GM21381 (cell line): ENCODE data around the gene PHLDB3.
"Not testable (repeated sequence)": the region's sequence is repeated elsewhere in the genome, so short reads cannot be mapped to it uniquely, and the experiment has no call there.

ENCODE experiments used
- ATAC-seq: cut with Tn5 transposase; IDR thresholded peaks from one replicate; pipeline ENCODE4 v1.9.1; 2021; ENCODE audit warnings: mild to moderate bottlenecking, moderate library complexity; ENCODE audit not compliant: unreplicated experiment

The PHLDB3 gene

DNA sequence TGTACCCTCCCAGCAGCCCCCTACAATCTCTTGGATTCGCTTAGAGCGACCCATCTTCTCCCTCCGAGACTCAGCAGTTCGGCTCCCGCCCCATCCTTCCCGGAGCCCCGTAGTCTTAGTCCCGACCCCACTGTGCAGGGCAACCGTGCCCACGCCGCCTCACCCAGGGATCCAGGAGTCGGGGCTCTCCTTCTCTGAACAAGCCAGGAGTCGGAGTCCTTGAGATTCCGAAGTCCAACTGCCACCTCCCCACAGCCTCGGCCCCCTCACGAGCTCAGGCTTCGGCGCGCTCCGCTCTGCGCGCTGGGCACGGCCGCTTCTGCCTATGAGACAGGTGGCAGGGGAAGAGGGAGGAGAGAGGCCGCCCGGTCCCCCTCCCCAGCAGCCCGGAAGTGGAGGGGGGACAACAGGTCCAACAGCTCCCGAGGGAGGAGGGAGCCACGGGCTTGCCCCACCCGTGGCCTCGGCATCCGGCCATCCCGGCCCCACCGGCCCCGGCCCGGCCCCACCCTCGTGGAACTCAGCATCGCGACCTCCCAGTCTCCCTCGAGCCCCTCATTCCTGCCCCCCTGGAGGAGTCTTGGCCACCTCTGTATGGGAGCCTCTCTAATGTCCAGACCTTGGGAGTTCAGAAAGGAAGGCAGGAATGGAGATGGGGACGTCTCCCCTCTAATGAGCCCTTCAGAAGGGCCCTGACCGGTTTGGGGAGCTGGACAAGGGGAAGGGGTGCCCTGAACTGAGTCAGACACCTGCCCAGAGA, at the start of gene PHLDB3:
Gene PHLDB3 (minus strand): TSS at position 321 of the 760 bp plus-strand sequence. CDS start 628 bp downstream, outside the sequence.
- ATAC-seq = peak; percentile 16

- no peak for ATAC-seq
These were observed 49.1 kb upstream of the PHLDB3 start for GRCh38 chr19:43553656-43554055.

DNA sequence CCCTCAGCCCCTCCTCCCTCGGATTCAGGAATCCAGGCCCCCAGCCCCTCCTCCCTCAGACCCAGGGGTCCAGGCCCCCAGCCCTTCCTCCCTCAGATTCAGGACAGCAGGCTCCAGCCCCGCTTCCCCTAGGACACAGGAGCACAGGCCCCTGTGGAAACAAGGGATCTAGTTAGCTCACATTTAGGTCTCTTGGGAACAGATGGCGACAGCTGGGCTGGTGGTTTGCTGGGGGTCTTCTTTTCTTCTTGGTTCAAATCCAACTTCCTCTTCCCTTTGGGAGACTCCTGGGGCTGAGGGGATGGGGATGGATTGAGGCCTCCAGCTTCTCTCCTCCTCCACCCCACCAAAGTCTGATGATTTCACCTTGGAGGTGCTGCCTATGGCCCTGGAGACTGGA, 48.1 kb upstream of the PHLDB3 start:
- ATAC-seq = no peak

- ATAC-seq = no peak
These were observed 47.6 kb upstream of the PHLDB3 start for GRCh38 chr19:43552198-43552450.

- ATAC-seq = no peak
These were observed 47.1 kb upstream of the PHLDB3 start for GRCh38 chr19:43551399-43552197.

DNA sequence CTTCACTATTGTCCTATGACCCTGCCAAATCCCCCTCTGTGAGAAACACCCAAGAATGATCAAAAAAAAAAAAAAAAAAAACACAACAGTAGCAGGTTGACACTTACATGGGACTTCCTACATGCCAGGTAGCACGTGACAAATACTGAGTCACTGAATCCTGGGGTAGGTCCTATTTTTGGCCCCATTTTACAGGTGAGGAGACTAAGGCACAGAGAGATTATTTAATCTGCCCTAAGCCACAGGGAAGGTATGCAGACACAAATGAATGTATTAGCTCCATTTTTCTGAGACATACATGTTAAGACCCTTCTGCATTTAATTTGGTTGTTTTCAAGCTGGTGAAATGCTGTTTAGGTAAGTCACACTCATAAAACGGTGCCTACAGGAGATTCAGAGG, 44.2 kb upstream of the PHLDB3 start:
- ATAC-seq = no peak

- not testable (repeated sequence) for ATAC-seq
These were observed 43.4 kb upstream of the PHLDB3 start for GRCh38 chr19:43547926-43548325.

- ATAC-seq = no peak
These were observed 42.0 kb upstream of the PHLDB3 start for GRCh38 chr19:43546581-43546980.

DNA sequence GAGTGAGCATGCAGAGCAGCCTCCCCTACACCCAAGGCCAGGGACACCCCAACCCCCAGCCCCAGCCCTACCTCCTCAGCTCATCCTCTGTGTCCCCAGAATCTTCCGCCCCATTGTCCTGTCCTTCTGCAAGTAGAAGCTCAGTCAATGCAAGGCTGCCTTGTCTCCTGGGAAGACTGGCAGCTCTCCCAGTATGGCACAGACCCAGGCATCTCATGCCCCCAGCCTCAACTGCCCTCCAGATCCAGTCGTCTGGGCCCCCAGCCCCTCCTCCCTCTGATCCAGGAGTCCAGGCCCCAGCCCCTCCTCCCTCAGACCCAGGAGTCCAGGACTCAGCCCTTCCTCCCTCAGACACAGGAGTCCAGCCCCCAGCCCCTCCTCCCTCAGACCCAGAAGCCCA, 41.4 kb upstream of the PHLDB3 start:
- no peak for ATAC-seq

DNA sequence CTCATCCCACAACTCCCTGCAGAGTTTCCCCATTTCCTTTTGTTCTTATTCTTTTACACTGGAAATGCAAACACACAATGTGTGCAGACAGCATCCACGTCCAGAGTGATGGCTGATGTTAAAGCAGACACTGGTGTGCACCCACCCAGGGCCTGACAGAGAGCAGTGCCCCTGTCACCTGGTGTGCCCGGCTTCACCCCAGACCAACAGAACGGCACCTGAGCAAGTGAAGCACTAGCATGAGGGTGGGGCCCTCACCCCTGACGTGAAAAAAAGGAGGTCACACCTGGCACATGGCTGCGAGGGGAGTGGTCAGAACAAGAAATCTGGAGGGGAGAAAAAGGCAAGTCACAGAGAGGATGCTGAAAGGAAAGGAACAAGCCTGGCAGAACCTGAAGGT, 40.7 kb upstream of the PHLDB3 start:
- ATAC-seq = no peak

- no peak for ATAC-seq
These were observed 39.5 kb upstream of the PHLDB3 start for GRCh38 chr19:43544077-43544476.

- ATAC-seq = no peak
These were observed 37.5 kb upstream of the PHLDB3 start for GRCh38 chr19:43541920-43542650.

DNA sequence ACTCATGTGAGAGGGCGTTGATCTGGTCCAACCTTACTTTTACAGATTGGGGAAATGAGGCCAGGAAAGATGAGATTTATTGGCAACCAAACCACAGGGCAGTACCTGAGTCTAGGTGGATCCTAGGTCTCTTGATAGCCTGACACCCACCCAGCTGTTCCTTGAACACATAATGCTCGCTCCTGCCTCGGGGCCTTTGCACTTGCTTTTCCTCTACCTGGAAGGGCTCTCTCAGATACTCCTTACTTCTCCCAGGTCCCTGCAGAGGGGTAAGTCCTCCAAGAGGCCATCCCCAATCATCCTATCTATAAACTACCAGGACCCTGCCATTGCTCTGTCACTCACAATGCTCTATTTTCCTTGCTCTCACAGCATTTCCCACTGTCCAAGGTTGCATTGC, 35.8 kb upstream of the PHLDB3 start:
- ATAC-seq = no peak

DNA sequence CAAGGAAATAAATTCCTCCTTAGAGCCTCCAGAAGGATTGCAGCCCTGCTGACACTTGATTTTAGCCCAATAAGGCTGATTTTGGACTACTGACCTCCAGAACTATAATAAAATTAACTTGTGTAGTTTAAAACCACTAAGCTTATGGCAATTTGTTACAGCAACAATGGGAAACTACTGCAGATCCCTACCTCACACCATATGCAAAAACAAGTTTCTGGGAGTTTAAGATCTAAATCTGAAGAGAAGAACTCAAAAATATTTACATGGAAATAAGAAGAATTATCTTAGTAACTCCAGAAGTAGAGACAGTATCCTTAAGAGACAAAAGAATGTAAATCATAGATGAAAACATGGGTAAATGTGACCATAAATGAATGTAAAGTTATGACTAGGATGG, 34.4 kb upstream of the PHLDB3 start:
- ATAC-seq = no peak

DNA sequence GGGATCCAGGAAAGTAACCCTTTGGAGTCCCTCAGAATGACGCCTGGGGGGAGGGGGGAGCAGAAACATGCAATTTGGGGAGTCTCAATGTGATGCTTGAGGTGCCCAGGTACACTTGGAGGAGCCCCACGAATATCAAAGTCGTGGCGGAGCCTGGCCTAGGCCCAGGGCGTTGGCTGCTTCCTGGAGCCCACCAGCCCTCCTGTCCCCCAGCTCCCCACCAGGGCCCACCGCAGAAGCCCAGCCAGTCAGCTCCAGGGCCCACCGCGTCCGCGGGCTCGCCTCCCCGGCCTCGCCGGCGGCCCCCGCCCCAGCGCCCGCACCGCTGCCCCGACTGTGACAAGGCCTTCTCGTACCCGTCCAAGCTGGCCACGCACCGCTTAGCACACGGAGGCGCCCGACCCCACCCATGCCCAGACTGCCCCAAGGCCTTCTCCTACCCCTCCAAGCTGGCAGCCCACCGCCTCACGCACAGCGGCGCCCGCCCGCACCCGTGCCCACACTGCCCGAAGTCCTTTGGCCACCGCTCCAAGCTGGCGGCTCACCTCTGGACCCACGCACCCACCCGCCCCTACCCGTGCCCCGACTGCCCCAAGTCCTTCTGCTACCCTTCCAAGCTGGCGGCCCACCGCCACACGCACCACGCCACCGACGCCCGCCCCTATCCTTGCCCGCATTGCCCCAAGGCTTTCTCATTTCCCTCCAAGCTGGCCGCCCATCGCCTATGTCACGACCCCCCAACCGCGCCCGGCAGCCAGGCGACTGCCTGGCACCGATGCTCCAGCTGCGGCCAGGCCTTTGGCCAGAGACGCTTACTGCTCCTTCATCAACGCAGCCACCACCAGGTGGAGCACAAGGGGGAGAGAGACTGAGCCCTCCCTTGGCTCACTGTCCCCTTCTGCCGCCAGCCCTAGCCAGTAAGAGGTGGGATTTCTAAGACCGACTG, 30.5 kb upstream of the PHLDB3 start:
- ATAC-seq = no peak

DNA sequence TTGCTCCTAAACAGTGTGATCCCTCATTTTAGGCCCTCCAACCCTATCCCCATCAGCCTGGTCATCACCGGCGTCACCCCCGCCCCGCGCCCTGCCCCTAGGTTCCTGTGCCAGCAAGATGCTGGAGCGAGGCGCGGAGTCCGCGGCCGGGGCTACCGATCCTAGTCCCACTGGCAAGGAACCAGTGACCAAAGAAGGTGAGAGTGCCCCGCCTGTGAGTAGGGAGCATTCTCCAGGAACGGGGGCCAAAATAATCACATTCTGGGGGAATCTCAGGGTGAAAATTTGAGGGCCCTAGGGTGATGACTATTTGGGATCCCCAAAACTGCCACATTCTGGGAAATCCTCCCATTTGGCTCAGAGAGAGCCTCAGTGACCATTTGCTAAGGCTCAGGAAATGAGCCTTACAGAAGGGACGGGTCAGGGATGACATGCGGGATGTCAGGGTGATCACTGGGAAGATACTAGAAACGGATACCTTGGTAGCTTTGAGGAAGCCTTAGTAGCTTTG, 29.8 kb upstream of the PHLDB3 start:
- ATAC-seq = no peak

DNA sequence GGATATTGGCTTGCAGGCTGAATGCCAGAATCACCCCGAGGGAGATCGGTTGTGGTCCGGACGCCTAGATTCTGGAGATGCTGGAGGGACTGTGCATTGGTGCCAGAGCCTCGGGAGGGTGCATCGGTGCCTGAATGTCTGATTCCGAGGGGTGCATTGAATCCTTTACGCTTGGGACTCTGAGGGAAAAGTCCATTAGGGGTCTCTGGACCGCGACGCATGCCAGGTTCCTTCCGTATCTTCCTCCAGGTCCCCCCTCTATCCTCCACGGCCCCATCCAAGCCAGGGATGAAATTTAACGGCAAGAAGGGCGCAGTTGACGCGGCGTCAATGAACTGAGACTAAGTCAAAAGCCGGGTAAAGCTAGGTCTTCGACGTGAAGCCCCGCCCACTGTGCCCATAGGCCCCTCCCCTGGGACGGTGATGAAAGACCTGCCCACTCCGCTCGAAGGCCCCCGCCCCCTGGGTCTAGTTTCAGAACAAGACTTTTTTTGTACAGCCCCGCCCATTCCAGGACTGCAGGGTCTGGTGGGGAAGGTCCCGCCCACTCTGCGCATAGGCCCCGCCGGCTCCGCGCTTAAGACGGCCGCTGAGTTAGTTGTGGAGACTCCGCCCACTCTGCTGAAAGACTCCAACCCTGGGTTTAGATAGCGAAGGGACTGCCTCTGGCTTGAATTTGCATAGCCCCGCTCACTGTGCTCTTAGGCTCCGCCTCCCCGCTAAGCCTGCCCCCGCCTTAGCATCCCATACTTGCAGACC, 29.2 kb upstream of the PHLDB3 start:
- peak; percentile 53 for ATAC-seq

- ATAC-seq = peak; percentile 64
These were observed 28.5 kb upstream of the PHLDB3 start, which contains the start of gene ZNF575 for GRCh38 chr19:43532962-43533545. Gene ZNF575, plus strand, starts transcription at chr19:43533188. Its CDS starts 1,235 bp downstream, at chr19:43534423.

DNA sequence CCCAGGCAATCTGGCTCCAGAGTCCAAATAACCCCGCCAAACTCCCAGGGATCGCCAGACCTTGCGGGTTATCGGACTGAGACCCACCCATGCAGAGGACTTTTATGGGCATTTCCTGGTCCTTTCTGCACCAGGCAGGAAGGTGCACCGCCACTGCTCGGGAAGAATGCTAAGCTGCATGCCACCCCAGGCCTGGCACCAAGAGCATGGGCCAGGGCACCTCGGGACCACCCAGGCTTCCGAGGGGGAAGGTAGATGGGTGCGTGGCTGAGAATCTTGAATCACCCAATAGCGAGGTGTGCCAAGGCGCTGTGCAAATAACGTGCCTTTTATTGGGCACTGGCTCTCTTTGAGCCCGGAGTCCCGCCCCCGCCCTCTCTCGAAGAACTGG, 28.0 kb upstream of the PHLDB3 start:
- no peak for ATAC-seq
